BLaER1 treated with 17β-estradiol and CSF1 and Interleukin-3, amounts not matched to agents 10 nM and 100 nM (cell line): ENCODE results near the gene RFC3.

Source experiments
- H3K27ac ChIP-seq, 11 experiments: shearing (Covaris generic); formaldehyde crosslinking; 2 replicates each; pipeline ENCODE4 v1.8.1; 2022
- H3K27me3 ChIP-seq, 11 experiments: shearing (Covaris generic); formaldehyde crosslinking; 2 replicates each; pipeline ENCODE4 v1.8.1; 2022
- H3K36me3 ChIP-seq, 11 experiments: shearing (Covaris generic); formaldehyde crosslinking; 2 replicates each; pipeline ENCODE4 v1.8.1; 2022
- H3K4me1 ChIP-seq, 10 experiments: shearing (Covaris generic); formaldehyde crosslinking; 2 replicates each; pipeline ENCODE4 v1.8.1; 2022
- H3K4me2 ChIP-seq, 11 experiments: shearing (Covaris generic); formaldehyde crosslinking; 2 replicates each; pipeline ENCODE4 v1.8.1; 2022
- H3K4me3 ChIP-seq, 10 experiments: shearing (Covaris generic); formaldehyde crosslinking; 2 replicates each; pipeline ENCODE4 v1.8.1; 2022
- H3K9ac ChIP-seq, 11 experiments: shearing (Covaris generic); formaldehyde crosslinking; 2 replicates each; pipeline ENCODE4 v1.8.1; 2022
- H3K9me3 ChIP-seq, 11 experiments: shearing (Covaris generic); formaldehyde crosslinking; replicated peaks in 1 of 11; 2 replicates each; pipeline ENCODE4 v1.8.1; 2022
- H4K20me1 ChIP-seq, 11 experiments: shearing (Covaris generic); formaldehyde crosslinking; 2 replicates each; pipeline ENCODE4 v1.8.1; 2022
- Cebpa-rat ChIP-seq, 11 experiments: shearing (Covaris generic); IDR thresholded peaks; 2 replicates each; pipeline ENCODE4 v1.8.1; 2022

RFC3 gene

GRCh38 chr13:33827139-33827538, 9.2 kb downstream of the RFC3 start:
- H3K27ac ChIP-seq: no peak overlapping the region
- H3K4me2 ChIP-seq: no peak overlapping the region
- H3K9me3 ChIP-seq: no peaks in the 10 kb centered on the region
- H3K4me1 ChIP-seq: 0 out of 20 replicates have a peak, but pooled peaks cover 0 to 4% (median 0%) of the 10 kb centered on the region in 10 experiments
- no peak overlapping the region for H3K4me3 ChIP-seq
- peaks cover 0 to 8% (median 5%) of the 10 kb centered on the region in 11 experiments; a peak in 8 of 22 replicates for H4K20me1 ChIP-seq
- H3K9ac ChIP-seq: no peak overlapping the region
- TF ChIP-seq Cebpa-rat (IDR thresholded peaks at IDR 0.05): no peak
- H3K27me3 ChIP-seq: no peaks in the 10 kb centered on the region
- H3K36me3 ChIP-seq: peaks cover 52 to 100% (median 92%) of the 10 kb centered on the region in 11 experiments

- peaks cover 0 to 8% (median 5%) of the 10 kb centered on the region in 11 experiments; a peak in 8 of 22 replicates for H4K20me1 ChIP-seq
- H3K4me3 ChIP-seq: no peak overlapping the region
- H3K9me3 ChIP-seq: no peaks in the 10 kb centered on the region
- no peak overlapping the region for H3K4me2 ChIP-seq
- peaks cover 55 to 100% (median 91%) of the 10 kb centered on the region in 11 experiments for H3K36me3 ChIP-seq
- 0 out of 20 replicates have a peak, but pooled peaks cover 0 to 4% (median 0%) of the 10 kb centered on the region in 10 experiments for H3K4me1 ChIP-seq
- H3K27ac ChIP-seq: no peak overlapping the region
- H3K9ac ChIP-seq: no peak overlapping the region
- no peak for TF ChIP-seq Cebpa-rat (IDR thresholded peaks at IDR 0.05)
- H3K27me3 ChIP-seq: no peaks in the 10 kb centered on the region
Observed at GRCh38 chr13:33828431-33829129, 10.6 kb downstream of the RFC3 start.

GRCh38 chr13:33832872-33833271, 14.9 kb downstream of the RFC3 start:
- H3K27ac ChIP-seq: no peak overlapping the region
- no peak overlapping the region for H3K4me2 ChIP-seq
- H3K4me1 ChIP-seq: 0 out of 20 replicates have a peak, but pooled peaks cover 0 to 4% (median 0%) of the 10 kb centered on the region in 10 experiments
- H3K36me3 ChIP-seq: peaks cover 66 to 100% (median 93%) of the 10 kb centered on the region in 11 experiments
- H3K27me3 ChIP-seq: no peaks in the 10 kb centered on the region
- no peak for TF ChIP-seq Cebpa-rat (IDR thresholded peaks at IDR 0.05)
- H3K9me3 ChIP-seq: no peaks in the 10 kb centered on the region
- H3K9ac ChIP-seq: no peak overlapping the region
- H3K4me3 ChIP-seq: no peak overlapping the region
- peaks cover 0 to 8% (median 5%) of the 10 kb centered on the region in 11 experiments; a peak in 8 of 22 replicates for H4K20me1 ChIP-seq

- Histone ChIP-seq H3K9ac (no peak overlapping the region), H3K9me3 (no peaks in the 10 kb centered on the region), H3K36me3 (peaks cover 43 to 100% (median 78%) of the 10 kb centered on the region in 11 experiments), H4K20me1 (no peaks in the 10 kb centered on the region), H3K4me1 (no peaks in the 10 kb centered on the region), H3K27me3 (no peaks in the 10 kb centered on the region), H3K4me3 (no peak overlapping the region), H3K27ac (no peak overlapping the region), H3K4me2 (no peak overlapping the region)
- no peak; a peak in 1 of 22 replicates for TF ChIP-seq Cebpa-rat (IDR thresholded peaks at IDR 0.05)
Observed at GRCh38 chr13:33838647-33839046, 20.7 kb downstream of the RFC3 start.

- Histone ChIP-seq H3K9me3 (no peaks in the 10 kb centered on the region), H3K36me3 (peaks cover 34 to 97% (median 72%) of the 10 kb centered on the region in 11 experiments; a peak in 21 of 22 replicates), H3K4me2 (no peak overlapping the region), H3K27me3 (no peaks in the 10 kb centered on the region), H3K4me3 (no peak overlapping the region), H3K27ac (no peak overlapping the region), H4K20me1 (no peaks in the 10 kb centered on the region), H3K9ac (no peak overlapping the region), H3K4me1 (no peaks in the 10 kb centered on the region)
- no peak for TF ChIP-seq Cebpa-rat (IDR thresholded peaks at IDR 0.05)
Observed at GRCh38 chr13:33840402-33840801, 22.5 kb downstream of the RFC3 start.

- Histone ChIP-seq H3K4me1 (peaks cover 0 to 15% (median 12%) of the 10 kb centered on the region in 10 experiments; a peak in 11 of 20 replicates), H3K27ac (no peak overlapping the region), H3K27me3 (no peaks in the 10 kb centered on the region), H4K20me1 (no peaks in the 10 kb centered on the region), H3K4me2 (no peak overlapping the region), H3K9ac (no peak overlapping the region), H3K4me3 (no peak overlapping the region), H3K36me3 (peaks cover 20 to 97% (median 64%) of the 10 kb centered on the region in 11 experiments; a peak in 21 of 22 replicates), H3K9me3 (no peaks in the 10 kb centered on the region)
- no peak for TF ChIP-seq Cebpa-rat (IDR thresholded peaks at IDR 0.05)
Observed at GRCh38 chr13:33842207-33842606, 24.3 kb downstream of the RFC3 start.

- no peak for TF ChIP-seq Cebpa-rat (IDR thresholded peaks at IDR 0.05)
- H3K4me1 ChIP-seq: peaks cover 0 to 16% (median 12%) of the 10 kb centered on the region in 10 experiments; a peak in 11 of 20 replicates
- no peak overlapping the region for H3K4me3 ChIP-seq
- no peak overlapping the region for H3K4me2 ChIP-seq
- H3K27me3 ChIP-seq: no peaks in the 10 kb centered on the region
- H3K27ac ChIP-seq: no peak overlapping the region
- H3K36me3 ChIP-seq: peaks cover 18 to 97% (median 69%) of the 10 kb centered on the region in 11 experiments; a peak in 20 of 22 replicates
- no peaks in the 10 kb centered on the region for H3K9me3 ChIP-seq
- no peaks in the 10 kb centered on the region for H4K20me1 ChIP-seq
- H3K9ac ChIP-seq: no peak overlapping the region
Observed at GRCh38 chr13:33842986-33843385, 25.0 kb downstream of the RFC3 start.

- Histone ChIP-seq H3K9ac (no peak overlapping the region), H3K27ac (no peak overlapping the region), H3K36me3 (peaks cover 6 to 88% (median 60%) of the 10 kb centered on the region in 11 experiments; a peak in 19 of 22 replicates), H3K4me1 (peaks cover 0 to 16% (median 12%) of the 10 kb centered on the region in 10 experiments; a peak in 11 of 20 replicates), H3K4me3 (no peak overlapping the region), H3K27me3 (no peaks in the 10 kb centered on the region), H3K9me3 (no peaks in the 10 kb centered on the region), H3K4me2 (peak overlapping the region in 7 of 11 experiments; percentile 36 to 64 (median 53); a peak in 14 of 22 replicates), H4K20me1 (no peaks in the 10 kb centered on the region)
- no peak for TF ChIP-seq Cebpa-rat (IDR thresholded peaks at IDR 0.05)
Observed at GRCh38 chr13:33845572-33846302, 27.8 kb downstream of the RFC3 start.
